Right cardiac atrium (tissue), 5 donors: ENCODE data around the gene RFFL. TPM values are rescaled to one million over a fixed set of nuclear protein-coding genes. Genes with fewer than 3 reads are reported as not detected.

Source experiments
- ATAC-seq, 2 donors: fragments of 200-7000 bp; cut with Tn5 transposase; one replicate each; pipeline versions ENCODE4 v1.8.0 to v1.9.1; 2020; ENCODE audit warnings: moderate library complexity in 2 of 2, mild to moderate bottlenecking in 1 of 2
- DNase-seq, 3 donors: peaks; one replicate each; pipeline ENCODE4 v3.0.0-alpha.2; 2020
- H3K27ac ChIP-seq: one replicate; pipeline ENCODE4 v1.5.1; 2013; ENCODE audit warnings: mild to moderate bottlenecking, low read length, control low read depth, moderate library complexity
- H3K27me3 ChIP-seq: one replicate; pipeline ENCODE4 v1.6.1; 2013; ENCODE audit not compliant: control insufficient read depth, insufficient read depth
- H3K4me1 ChIP-seq: one replicate; pipeline ENCODE4 v1.6.1; 2013; ENCODE audit warnings: low read length; ENCODE audit not compliant: control insufficient read depth, insufficient read depth
- H3K4me3 ChIP-seq: one replicate; pipeline ENCODE4 v1.5.1; 2013; ENCODE audit warnings: low read length, control low read depth
- H3K9me3 ChIP-seq: one replicate; pipeline ENCODE4 v1.6.1; 2013; ENCODE audit warnings: low read length; ENCODE audit not compliant: control insufficient read depth
- WGBS: extraction: QIAGEN DNeasy Blood & Tissue Kit; methylation state at CpG from one replicate; pipeline ENCODE4 v1.1.7; 2013; 5-methylcytosine and 5-hydroxymethylcytosine counted together
- intact Hi-C, 4 donors: fragments of 100-400 bp; cut with DNase I; formaldehyde crosslinking; loops; one replicate each; pipeline versions ENCODE4 v1.11.0 to v1.14.0; 2022 to 2023
- polyA plus RNA-seq: library from polyadenylated mRNA; stranded (reverse); fragments of 200-250 nt; gene quantifications from one replicate; pipeline ENCODE4 v1.2.3, GENCODE V29; 2013
- total RNA-seq, 4 donors: library from RNA; stranded (reverse); fragmentation: NEBNext Ultra II Directional; extraction: Animal tissue kit (Norgen Biotek cat#: 25700); gene quantifications; one replicate each; pipeline ENCODE4 v1.2.1, GENCODE V29; 2021
- donor health status: healthy with polysubstance abuse.
- donor health status: DM: no; HTN: yes; CAD: no.
- donor health status: DM: no; HTN: no; CAD: no.
- donor health status: DM: no; HTN: yes; CAD: no; lungs with severe emphysema.
- donor health status: DM: yes; HTN: yes; CAD: no.

RFFL gene
- total and polyA plus RNA-seq, 5 donors: 5.7 to 20.0 (median 18.0) TPM

GRCh38 chr17:35062308-35062707 lies 1.2 kb downstream of the RFFL start:
- Histone ChIP-seq H3K27me3 (no peaks in the 10 kb centered on the region), H3K27ac (no peak overlapping the region), H3K9me3 (no peaks in the 10 kb centered on the region), H3K4me1 (no peaks in the 10 kb centered on the region), H3K4me3 (no peak overlapping the region)
- no peak for ATAC-seq
- intact Hi-C loops: loop anchor here in 1 of 4 donors (10.0 kb wide), 1 partner anchor 58 kb away; no protein-coding TSS in a partner anchor
- no peak for DNase-seq
- 96% methylated on average over 3 of the region's 3 CpGs for WGBS

DNA sequence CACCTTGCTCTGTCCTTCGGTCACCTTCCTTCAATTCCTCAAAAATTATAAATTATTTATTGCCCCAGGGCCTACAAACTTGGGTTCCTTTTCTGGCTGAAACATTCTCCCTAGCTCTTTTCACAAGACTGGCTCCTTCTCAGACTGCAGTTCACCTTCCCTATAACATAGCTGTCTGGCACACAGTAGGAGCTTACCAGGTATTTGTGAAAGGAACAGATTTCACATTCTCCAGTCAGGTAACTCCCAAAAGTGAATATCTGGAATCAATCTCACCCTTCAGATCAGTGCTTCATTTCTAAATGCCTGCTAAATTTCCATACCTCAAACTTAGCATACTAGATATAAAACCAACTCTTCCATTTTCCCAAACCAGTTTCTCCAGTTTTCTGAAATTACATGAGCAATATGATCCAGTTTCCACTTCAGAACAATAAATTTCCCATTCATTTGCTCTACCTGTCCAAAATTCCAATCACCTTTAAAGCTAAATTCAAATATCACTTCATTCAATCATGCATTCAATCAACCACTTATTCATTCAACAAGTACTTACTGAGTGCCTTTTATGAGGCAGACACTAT lies 6.1 kb downstream of the RFFL start:
- Histone ChIP-seq H3K4me1 (no peaks in the 10 kb centered on the region), H3K27ac (no peak overlapping the region), H3K9me3 (no peaks in the 10 kb centered on the region), H3K4me3 (no peak overlapping the region), H3K27me3 (no peaks in the 10 kb centered on the region)
- DNase-seq: no peak
- 100% methylated on average over 1 of the region's 1 CpG for WGBS
- ATAC-seq: no peak
- intact Hi-C loops: no loop called here

GRCh38 chr17:35056013-35056412 lies 7.5 kb downstream of the RFFL start:
- DNase-seq (no peak), ATAC-seq (no peak)
- no peak overlapping the region for H3K27ac ChIP-seq
- H3K27me3 ChIP-seq: no peaks in the 10 kb centered on the region
- intact Hi-C loops: no loop called here
- H3K4me1 ChIP-seq: no peaks in the 10 kb centered on the region
- H3K4me3 ChIP-seq: no peak overlapping the region
- H3K9me3 ChIP-seq: no peaks in the 10 kb centered on the region
- 87% methylated on average over 3 of the region's 3 CpGs for WGBS

- ATAC-seq (no peak), DNase-seq (no peak)
- Histone ChIP-seq H3K27ac (no peak overlapping the region), H3K9me3 (no peaks in the 10 kb centered on the region), H3K4me1 (no peaks in the 10 kb centered on the region), H3K4me3 (no peak overlapping the region), H3K27me3 (no peaks in the 10 kb centered on the region)
- intact Hi-C loops: no loop called here
- WGBS: 91% methylated on average over 1 of the region's 1 CpG
Measured at GRCh38 chr17:35053204-35053603, 10.3 kb downstream of the RFFL start.

DNA sequence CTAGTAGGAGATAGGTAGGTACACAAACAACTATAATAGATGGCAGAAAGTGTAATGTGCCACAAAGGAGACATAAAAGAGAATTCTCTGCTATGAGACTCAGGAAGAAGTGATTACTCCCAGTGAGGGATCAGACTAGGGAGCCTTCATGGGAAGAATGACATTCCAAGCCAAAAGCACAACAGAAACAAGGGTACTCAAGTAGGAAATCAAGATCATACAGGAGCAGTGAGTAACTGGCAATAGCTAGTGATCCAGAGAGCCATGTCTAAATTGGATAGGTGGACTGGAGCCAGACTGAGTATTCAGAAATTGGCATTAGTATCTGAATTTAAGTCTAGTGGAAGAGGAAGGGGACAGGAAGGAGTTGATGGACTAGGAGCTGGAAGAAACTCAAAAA lies 10.7 kb downstream of the RFFL start:
- Histone ChIP-seq H3K4me3 (no peak overlapping the region), H3K4me1 (no peaks in the 10 kb centered on the region), H3K27ac (no peak overlapping the region), H3K9me3 (no peaks in the 10 kb centered on the region), H3K27me3 (no peaks in the 10 kb centered on the region)
- intact Hi-C loops: no loop called here
- DNase-seq (no peak), ATAC-seq (no peak)

- no peak overlapping the region for H3K27ac ChIP-seq
- ATAC-seq (no peak), DNase-seq (no peak)
- H3K9me3 ChIP-seq: no peaks in the 10 kb centered on the region
- intact Hi-C loops: no loop called here
- no peaks in the 10 kb centered on the region for H3K27me3 ChIP-seq
- H3K4me1 ChIP-seq: no peaks in the 10 kb centered on the region
- H3K4me3 ChIP-seq: no peak overlapping the region
Measured at GRCh38 chr17:35052241-35052610, 11.3 kb downstream of the RFFL start.

- H3K4me3 ChIP-seq: no peak overlapping the region
- ATAC-seq (no peak), DNase-seq (no peak)
- no peaks in the 10 kb centered on the region for H3K4me1 ChIP-seq
- 37% methylated on average over 6 of the region's 6 CpGs for WGBS
- H3K27ac ChIP-seq: no peak overlapping the region
- H3K27me3 ChIP-seq: no peaks in the 10 kb centered on the region
- H3K9me3 ChIP-seq: no peaks in the 10 kb centered on the region
- intact Hi-C loops: no loop called here
Measured at GRCh38 chr17:35051579-35052240, 11.8 kb downstream of the RFFL start.

GRCh38 chr17:35051183-35051578 lies 12.3 kb downstream of the RFFL start:
- peak; percentile 49 to 59 for ATAC-seq
- Histone ChIP-seq H3K9me3 (no peaks in the 10 kb centered on the region), H3K27ac (no peak overlapping the region), H3K27me3 (no peaks in the 10 kb centered on the region), H3K4me1 (no peaks in the 10 kb centered on the region), H3K4me3 (no peak overlapping the region)
- 13% methylated on average over 2 of the region's 2 CpGs for WGBS
- intact Hi-C loops: no loop called here
- DNase-seq: no peak

DNA sequence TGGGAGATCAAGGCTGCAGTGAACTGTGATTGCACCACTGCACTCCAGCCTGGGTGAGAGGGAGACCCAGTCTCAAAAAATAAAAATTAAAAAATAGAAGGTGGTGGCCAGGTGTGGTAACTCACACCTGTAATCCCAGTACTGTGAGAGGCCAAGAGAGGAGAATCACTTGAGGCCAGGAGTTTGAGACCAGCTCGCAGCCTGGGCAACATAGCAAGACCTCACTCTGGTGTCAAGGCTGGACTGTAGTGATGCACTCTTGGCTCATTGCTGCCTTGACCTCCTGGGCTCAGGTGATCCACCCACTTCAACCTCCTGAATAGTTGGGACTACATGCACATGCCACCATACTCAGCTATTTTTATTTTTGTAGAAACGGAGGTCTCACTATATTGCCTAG lies 13.3 kb downstream of the RFFL start:
- Histone ChIP-seq H3K4me1 (no peaks in the 10 kb centered on the region), H3K27me3 (no peaks in the 10 kb centered on the region), H3K4me3 (no peak overlapping the region), H3K9me3 (no peaks in the 10 kb centered on the region), H3K27ac (no peak overlapping the region)
- ATAC-seq: no peak
- no peak for DNase-seq
- 94% methylated on average over 2 of the region's 2 CpGs for WGBS
- intact Hi-C loops: no loop called here

DNA sequence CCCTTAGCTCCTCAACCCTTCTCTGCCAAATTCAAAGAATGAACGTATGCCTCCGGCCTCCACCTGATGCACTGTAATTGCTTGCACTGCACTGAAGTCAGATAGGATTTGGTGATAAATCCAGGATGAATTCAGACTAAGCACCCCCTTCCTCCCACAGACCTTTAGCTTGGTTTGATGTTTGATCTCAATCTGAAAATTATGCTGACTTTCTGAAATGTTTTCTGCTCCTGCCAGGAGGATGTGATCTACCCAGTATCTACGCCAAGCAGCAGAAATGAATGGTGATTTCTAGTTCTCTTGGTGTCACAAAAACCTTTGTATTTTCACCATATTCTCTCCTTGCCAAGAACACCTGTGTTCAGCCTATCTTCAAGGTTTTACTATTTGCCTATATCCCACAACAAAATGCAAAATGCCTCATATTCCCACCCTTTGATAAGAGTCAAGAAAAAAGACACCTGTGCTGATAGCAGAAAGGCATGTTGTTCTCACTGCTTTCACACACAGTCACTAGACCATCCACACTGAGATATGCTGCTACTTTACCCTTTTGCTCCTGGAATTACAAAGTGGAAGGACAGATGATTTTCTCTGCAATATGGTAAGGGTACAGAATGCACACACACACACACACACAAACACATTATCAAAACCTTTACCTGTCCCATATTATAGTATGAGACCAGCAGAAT lies 14.7 kb downstream of the RFFL start:
- no peak for ATAC-seq
- H3K4me1 ChIP-seq: no peaks in the 10 kb centered on the region
- H3K4me3 ChIP-seq: no peak overlapping the region
- intact Hi-C loops: no loop called here
- H3K27me3 ChIP-seq: no peaks in the 10 kb centered on the region
- WGBS: 92% methylated on average over 3 of the region's 3 CpGs
- no peak overlapping the region for H3K27ac ChIP-seq
- DNase-seq: no peak
- no peaks in the 10 kb centered on the region for H3K9me3 ChIP-seq

- DNase-seq (no peak), ATAC-seq (no peak)
- no peaks in the 10 kb centered on the region for H3K27me3 ChIP-seq
- no peaks in the 10 kb centered on the region for H3K9me3 ChIP-seq
- H3K4me3 ChIP-seq: no peak overlapping the region
- no peak overlapping the region for H3K27ac ChIP-seq
- 67% methylated on average over 5 of the region's 5 CpGs for WGBS
- no peaks in the 10 kb centered on the region for H3K4me1 ChIP-seq
- intact Hi-C loops: no loop called here
Measured at GRCh38 chr17:35046740-35047283, 16.7 kb downstream of the RFFL start.
